HG03565 (cell line): Measurements from ENCODE around the gene HIPK4.
"Not testable (repeated sequence)": the region's sequence is repeated elsewhere in the genome, so short reads cannot be mapped to it uniquely, and the experiment has no call there.

ENCODE experiments used
- ATAC-seq: cut with Tn5 transposase; IDR thresholded peaks from one replicate; pipeline ENCODE4 v1.9.1; 2021; ENCODE audit warnings: mild to moderate bottlenecking, moderate library complexity; ENCODE audit not compliant: unreplicated experiment

The HIPK4 gene

DNA sequence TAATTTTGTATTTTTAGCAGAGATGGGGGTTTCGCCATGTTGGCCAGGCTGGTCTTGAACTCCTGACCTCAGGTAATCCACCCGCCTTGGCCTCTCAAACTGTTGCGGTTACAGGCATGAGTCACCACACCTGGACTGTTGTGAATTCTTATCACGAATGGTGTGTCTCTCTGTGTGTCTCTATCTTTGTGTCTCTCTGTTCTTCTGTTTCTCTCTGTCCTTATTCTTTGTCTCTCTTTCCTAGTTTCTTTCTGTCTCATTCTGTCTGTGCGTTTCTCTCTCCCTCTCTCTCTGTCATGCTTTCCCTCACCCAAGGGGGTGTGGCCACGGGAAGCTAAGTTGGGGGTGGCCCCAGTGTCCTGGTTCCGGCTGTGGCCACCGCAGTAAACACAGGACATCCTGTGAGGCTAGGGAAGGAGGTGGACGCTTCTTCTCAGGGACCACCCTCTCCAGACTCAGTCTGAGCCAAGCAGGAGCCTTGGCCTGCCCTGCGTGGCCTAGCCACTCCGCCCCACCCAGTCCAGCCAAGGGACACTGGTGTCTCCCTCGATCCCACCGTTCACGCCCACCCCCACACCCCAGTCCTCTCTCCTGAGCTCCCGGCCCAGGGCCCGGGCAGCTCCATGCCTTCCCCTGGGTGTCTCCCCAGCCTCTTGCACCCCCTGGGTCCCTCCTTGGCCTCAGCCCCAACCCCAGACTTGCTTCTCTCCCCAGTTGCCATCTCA, 27.1 kb upstream of the HIPK4 start:
- ATAC-seq: no peak

DNA sequence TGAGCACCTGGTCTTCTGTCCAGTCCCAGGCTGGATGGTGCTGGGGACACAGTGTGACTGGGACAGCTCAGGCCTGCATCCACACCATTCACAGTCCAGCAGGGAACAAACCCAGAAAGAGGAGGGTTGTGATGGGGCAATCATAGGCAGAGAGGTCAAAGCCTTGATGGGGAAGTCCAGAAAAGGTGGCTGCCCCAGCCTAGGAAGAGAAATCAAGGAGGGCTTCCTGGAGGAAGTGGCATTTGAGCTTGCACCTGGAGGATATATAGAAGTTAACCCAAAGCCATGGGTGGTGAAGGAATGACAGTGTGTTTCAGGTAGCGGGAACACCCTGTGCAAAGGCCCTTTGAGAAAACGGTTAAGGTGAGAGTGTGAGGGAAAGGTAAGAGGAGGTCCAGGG, 25.8 kb upstream of the HIPK4 start:
- ATAC-seq: no peak

DNA sequence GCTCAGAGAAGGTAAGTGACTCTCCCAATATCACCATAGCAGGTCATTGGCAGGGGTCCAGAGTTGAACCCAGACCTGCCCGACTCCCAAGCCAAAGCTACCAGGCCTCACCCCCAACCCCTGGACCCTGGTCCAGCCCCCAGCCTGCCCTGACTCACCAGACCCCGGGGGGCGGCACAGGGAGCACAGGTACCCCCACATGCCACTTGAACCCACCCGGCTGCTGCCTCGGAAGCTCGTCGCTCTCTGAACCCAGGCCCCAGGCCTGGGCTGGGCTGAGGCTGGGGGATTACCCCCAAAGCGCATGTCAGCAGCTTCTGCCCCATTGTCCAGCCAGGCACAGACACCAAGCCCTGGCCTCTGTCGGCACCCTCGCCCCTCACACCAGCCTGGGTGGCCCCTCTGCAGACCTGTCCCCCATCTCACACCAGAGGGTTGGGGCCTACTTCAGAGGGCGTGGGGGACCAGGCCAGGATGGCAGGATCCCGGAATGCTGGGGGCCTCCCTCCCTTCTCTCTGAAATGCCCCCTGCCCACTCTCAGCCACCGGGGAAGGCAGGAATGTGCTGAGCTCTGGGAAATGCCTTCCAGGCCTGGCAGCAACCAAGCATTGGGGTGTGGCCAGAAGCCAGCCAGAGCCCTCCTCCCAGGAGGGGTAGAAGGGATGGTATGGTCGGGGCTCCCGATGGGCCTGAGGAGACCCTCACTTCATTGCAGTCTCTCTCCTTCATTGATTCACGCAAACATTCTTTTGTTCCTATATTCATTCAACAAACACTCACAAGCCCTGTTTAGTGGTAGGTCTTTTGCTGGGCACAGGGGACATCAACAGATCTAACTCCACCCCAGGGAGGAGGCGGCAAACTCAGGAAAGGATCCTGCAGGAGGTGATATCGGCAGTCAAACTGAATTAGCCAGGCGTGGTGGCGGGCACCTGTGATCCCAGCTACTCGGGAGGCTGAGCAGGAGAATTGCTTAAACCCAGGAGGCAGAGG, 24.9 kb upstream of the HIPK4 start:
- no peak for ATAC-seq

DNA sequence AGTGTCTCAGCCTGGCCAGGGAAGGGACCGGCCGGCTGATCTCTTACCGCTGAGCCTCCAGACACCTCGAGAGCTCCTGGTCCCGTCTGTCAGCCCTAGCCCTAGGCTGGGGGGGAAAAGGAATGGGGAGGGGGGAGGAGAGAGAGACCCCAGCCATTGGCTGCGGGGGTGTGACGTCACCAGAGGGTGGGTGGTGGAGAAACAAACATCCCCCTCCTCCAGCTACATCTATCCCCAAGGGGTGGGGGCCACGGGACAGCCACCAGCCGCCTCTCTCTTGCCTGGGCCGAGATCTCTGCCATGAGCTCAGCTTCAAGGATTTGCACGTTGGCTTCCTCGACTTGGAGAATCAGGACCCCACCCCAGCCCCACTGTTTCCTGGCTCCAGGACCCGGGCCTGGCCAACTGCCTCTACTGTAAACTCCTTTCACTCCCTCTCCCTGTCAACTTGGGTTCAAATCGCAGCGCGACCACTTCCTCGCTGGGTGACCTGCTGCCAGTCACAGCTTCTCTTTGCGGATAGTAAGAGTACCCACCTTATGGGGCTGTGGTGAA, 23.4 kb upstream of the HIPK4 start, which contains the start of gene PRX:
Gene PRX, minus strand, starts transcription at position 88 of the 555 bp plus-strand sequence. CDS start 5,446 bp downstream, outside the sequence.
- no peak for ATAC-seq

DNA sequence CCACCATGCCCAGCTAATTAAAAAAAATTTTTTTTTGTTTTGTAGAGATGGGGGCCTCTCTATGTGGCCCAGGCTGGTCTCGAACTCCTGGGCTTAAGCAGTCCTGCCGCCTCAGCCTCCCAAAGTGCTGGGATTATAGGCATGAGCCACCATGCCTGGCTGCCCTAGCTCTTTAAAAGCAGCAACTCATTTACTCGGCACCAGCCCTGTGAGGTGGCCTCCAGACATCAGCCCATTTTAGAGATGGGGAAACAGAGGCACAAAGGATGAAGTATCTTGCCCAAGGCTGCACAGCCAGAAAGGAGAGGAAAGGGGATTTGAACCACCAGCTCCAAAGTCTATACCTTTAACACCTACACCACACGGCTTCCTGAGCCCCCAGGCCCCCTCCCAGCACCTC, 22.9 kb upstream of the HIPK4 start:
- ATAC-seq: no peak

DNA sequence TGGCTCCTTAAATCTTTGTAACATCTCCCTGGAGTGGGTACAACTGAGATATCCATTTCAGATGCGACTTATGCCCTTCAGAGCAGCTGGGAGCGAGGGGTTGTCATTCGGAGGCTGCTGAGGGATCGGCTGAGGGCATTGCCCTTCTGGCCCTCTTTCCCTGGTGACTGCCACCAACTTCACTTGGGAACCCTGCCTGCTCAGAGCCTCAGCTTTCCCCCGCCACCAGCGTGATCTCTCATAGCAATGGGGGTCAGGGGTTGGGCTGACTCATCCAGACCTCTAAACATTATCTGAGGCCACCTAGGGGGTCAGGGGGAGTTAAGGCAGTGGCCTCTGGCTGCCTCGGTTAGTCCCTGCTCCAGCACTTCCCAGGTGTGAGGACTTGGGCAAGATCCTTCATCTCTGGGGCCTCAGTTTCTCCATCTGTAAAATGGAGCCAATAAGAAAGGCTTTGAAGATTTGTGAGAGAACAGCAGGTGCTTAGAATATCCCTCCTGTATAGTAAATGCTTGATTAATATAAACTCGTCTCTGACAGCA, 22.0 kb upstream of the HIPK4 start:
- no peak for ATAC-seq

DNA sequence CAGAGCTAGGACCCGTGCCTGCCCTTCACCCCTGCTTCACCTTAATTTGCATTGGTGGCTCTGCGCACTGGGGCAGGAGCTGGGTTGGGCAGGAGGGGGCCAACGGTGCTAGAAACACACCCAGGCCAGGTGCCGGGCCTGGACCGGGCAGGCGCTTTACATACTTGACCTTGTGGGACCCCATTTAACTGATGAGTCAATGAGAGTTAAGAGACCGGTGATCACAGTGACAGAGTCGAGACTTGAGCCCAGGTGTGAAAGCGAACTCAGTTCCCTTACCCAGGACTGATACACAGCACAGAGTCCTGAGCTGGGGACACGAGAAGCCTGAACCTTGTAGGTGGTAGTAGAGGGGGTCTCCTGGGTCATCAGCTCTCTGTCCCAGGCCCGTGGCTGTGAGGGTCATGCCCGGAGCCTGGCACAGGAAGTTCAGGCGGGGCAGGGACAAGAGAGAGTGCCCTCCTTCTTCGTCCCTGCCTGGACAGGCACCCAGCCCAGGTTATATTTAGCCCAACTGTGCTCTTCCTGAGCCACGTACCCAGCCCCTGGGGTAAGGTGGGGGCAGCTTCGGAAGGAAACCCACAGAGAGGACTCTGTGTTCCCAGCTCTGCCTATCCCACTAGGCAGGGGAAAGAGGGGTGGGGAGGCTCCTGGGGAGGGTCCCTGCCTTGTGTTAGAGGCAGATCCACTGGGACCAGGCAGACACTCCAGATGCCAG, 21.3 kb upstream of the HIPK4 start:
- no peak for ATAC-seq

DNA sequence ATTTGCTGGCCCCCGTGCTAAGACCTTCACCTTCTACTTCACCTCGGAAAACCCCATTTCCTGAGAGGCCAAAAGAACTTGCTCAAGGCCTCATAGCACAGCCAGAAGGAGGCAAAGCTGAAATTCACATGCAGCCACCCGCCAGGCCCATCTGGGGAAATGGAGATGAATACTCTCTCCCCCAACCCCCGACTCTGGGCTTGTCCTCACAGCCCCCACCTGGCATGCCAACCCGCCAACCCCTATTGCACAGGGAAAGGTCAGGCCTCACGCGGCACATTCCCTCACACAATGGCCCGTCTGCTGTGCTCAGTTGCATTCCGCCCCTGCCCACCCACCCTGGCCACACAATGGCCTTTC, 20.0 kb upstream of the HIPK4 start:
- ATAC-seq: no peak

DNA sequence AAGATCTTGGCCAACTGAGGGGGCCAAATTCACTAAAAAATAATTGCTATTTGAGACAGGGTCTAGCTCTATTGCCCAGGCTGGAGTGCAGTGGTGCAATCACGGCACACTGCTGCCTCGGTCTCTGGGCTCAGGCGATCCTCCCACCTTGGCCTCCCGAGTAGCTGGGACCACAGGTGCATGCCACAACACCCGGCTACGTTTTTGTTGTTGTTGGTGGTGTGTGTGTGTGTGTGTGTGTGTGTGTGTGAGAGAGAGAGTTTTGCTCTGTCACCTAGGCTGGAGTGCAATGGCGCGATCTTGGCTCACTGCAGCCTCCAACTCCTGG, 18.6 kb upstream of the HIPK4 start:
- not testable (repeated sequence) for ATAC-seq

DNA sequence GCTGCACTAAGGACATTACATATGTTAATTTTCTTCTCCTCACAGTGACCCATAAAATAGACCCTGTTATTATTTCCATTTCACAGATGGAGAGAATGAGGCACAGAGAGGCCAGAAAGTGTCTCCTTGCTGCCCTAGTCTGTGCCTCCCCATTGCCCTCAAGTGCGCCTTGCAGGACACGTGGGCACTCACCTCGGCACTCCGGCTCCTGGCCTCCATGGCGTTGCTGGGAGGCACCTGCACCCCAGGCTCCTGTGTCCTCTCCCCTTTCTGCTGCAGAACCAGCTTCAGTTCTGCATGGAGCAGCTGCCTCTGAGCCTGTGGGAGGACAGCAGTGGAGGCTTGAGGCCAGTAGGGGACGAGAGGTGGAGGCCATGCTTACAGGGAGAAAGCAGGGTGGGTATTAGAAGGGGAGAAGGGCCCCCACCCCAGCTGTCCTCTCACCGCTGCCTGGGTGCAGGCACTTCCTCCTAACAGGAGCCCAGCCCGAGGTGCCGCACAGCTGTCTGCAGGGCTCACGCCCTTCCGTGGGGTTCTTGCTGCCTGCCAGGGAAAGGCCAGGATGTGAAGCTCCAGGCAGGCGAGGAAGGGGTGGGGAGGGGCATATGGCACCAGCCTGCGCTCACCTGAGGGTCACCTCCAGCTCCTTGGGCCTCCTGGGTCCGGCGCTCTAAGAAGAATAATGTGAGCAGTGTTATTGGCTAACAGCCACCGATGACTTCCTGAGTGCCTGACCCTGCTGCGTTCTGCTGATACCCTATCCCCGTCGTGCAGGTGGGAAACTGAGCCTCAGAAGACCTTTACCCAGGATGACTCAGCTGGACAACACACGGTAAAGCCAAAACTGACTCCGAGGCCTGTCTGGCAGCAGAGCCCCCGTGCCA, 18.0 kb upstream of the HIPK4 start:
- ATAC-seq: no peak

DNA sequence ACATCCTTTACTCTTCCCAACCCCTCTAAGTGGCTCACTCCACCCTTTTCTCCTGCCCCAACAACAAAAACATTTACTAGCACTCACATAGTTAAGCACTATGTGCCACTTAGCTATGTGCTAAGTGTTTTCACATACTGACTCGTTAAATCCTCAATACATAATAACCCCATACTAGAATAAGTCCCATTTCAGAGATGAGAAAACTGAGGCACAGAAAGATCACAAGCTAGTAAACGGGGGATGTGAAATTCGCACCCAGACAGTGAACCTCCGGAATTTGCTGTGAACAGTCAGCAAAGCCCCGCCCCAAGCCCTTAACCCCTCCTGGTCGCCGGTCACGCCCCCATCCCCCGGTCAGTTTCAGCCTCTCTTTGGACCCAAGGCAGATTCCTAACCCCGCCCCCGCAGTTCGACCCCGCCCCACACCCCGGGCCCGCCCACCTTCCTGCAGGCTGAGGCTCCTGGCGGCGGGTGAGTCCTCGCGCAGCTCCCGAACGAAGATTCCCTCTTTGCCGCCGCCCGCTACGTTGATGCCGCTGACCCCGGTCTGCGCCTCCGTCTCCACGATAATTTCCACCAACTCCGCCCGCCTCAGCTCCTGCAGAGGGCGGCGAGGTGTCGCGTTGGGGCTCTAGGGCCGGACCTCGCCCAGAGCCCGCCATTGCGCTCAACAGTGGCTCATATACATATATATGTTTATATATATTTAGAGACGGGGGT, 13.4 kb upstream of the HIPK4 start:
- ATAC-seq: peak; percentile 36

DNA sequence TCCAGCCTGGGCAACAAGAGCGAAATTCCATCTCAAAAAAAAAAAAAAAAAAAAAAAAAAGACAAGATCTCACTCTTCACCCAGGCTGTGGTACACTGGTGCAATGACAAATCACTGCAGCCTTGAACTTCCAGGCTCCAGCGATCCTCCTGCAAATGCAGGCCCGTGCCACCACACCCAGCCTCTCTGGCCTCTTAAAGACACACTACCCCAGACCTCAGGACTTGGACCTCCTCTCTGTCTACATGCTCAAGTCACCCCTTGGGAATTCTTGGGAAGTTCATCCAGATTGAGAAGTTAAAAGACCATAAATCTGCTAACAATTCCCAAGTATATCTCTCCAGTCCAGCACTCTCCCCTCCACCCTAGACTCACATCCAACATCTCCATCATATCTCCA, 10.6 kb upstream of the HIPK4 start:
- no peak for ATAC-seq

DNA sequence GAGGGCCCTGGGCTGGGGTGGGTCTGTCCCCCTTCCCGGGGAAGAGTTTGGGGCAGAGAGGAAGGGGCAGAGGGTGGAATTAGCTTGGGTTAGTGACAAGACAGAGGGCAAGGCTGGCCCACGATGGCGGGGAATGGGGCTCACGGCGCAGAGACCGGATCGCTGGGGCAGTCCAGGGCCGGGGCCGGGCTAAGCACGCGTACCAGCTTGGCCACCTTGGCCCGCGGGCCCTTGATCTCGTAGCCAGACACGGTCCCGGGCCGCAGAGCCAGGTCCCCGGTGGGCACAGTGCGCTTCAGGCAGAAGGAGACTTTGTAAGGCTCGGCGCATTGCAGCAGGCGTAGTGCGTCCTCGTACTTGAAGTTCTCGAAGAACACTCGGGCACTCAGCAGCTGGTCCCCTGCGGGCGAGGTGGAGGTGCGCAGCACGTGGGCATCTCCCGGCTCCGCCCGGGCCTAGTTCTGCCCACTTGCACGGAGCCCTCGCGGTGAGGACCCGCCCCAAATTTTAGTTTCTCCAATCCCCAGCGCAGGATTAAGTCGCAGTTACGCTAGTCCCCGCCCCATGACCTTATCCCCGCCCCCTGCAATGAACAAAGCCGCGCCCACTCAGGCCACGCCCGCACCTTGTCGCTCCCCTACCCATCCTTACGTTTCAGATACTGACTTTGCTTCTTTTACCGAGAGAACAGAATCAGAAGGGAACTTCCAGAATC, 8.6 kb upstream of the HIPK4 start:
- no peak for ATAC-seq

DNA sequence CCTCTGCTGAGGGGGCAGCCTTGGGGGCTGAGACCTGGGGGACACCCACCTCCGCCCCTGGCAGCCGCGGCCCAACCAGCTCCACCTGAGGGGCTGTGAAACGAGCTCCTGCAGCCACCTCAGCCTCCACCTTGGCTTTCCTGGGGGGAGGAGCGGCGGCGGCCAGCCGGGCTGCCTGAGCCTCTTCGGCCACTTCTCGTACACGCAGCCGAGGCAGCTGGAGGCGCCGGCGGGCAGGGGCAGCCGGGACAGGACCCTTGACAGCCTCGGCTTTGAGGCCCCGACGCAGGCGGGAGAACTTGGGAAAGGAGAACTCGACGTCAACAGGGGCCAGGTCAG, 7.6 kb upstream of the HIPK4 start:
- ATAC-seq: no peak

DNA sequence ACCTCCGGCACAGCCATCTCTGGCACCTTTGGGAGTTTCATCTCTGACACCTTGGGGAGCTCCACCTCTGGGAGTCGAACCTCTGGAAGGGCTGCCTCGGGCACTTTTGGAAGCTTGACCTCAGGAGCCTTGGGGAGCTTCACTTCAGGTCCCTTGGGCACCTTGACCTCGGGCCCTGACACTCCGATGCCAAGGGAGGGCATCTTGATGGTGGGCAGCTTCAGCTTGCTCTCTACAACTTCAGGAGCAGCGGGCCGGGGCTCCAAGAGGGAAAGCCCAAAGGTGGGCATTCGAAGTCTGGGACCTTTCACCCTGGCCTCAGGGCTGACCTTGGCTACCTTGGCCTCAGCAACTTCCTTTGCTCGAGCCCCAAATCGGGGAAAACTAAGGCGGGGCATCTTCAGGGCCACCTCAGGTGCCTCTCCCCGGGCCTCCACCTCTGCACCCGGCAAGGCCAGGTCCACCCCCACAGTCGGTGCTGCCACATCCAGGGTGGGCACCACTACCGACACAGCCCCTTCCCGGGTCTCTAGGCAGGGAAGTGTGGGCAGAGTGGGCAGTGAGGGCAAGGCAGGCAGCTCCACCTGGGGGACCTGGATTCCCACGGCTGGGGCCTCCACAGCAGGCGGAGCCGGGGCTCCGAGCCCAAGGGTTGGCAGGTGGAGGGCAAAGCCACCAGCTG, 7.0 kb upstream of the HIPK4 start:
- ATAC-seq: no peak

DNA sequence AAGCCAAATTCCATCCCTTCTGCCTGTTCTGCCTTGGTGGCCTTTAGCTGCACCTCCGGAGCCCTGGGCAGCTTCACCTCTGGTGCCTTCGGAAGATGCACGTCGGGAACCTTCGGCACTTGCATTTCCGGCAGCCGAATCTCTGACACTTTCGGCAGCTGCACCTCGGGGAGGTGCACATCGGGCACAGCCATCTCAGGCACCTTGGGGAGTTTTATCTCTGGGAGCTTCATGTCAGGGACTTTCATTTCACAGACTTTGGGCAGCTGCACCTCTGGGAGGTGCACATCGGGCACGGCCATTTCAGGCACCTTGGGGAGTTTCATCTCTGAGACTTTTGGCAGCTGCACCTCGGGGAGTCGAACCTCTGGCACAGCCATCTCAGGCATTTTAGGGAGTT, 6.0 kb upstream of the HIPK4 start:
- ATAC-seq: no peak

DNA sequence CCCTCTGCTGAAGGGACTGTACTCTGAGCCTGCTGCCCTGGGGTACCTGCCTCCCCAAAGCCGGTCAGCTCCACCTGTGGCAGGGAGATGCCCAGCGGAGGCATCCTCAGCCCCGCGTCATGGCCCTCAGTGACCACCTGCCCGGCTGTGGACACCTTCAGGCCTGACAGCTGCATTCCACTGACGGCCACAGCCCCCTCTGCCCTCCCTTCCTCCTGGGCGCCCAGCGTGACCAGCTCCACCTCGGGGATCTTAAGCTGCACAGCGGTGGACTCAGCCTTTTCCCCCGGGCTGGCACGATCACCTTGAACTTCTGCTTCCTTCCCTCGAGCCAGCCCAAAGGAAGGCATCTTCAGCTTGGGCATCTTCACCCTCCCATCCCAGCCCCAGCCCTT, 4.8 kb upstream of the HIPK4 start:
- no peak for ATAC-seq
